HepG2 (cell line): Measurements from ENCODE around the gene MPV17L2. TPM values are rescaled to one million over a fixed set of nuclear protein-coding genes. Genes with fewer than 3 reads are reported as not detected.

Experiments used
- ATAC-seq: fragments of 200-7000 bp; cut with Tn5 transposase; 3 replicates; pipeline ENCODE4 v1.9.1; 2020; ENCODE audit warnings: mild to moderate bottlenecking, moderate library complexity
- BruUV-seq: library from RNA; stranded (reverse); fragments of 400-500 nt; replicated peaks from 2 replicates; lab custom pipeline; 2021; lab: Mats Ljungman, UMichigan
- CTCF ChIA-PET: fragments of 300-600 bp; formaldehyde crosslinking; extraction: SDS; loops from one replicate; lab custom pipeline; 2021; ENCODE audit warnings: low total read pairs, inconsistent platforms, low intra/inter-chr PET ratio; lab: Yijun Ruan, JAX
- POLR2A ChIA-PET: fragments of 350-600 bp; sonication (Branson Sonifier 250); formaldehyde crosslinking; loops from one replicate; lab custom pipeline; 2020; ENCODE audit warnings: antibody characterized with exemption, inconsistent platforms; lab: Yijun Ruan, JAX
- DNase-seq: peaks from one replicate; pipeline ENCODE4 v3.0.0-alpha.2; 2015; ENCODE audit warnings: low spot score
- FAIRE-seq: peaks from 3 replicates; lab custom pipeline; 2011; peaks lifted over from hg19 to GRCh38; lab: Jason Lieb, UNC
- H2AFZ ChIP-seq: one replicate; pipeline ENCODE4 v1.6.1; 2011; ENCODE audit warnings: low read length, inconsistent platforms
- H3K27ac ChIP-seq: fragments of 300-600 bp; 3 replicates; pipeline ENCODE4 v1.8.0; 2011; ENCODE audit warnings: mixed run types, mild to moderate bottlenecking, mixed read lengths, low read length, inconsistent platforms; ENCODE audit not compliant: insufficient read depth; ENCODE audit errors: extremely low read length
- H3K27me3 ChIP-seq, 2 experiments: fragments of 200-600 bp in 1 of 2; 2 replicates in 1 of 2; 3 replicates in 1 of 2; pipeline versions ENCODE4 v1.6.0 to v1.8.0; 2011; ENCODE audit warnings: low read length in 2 of 2, mild to moderate bottlenecking in 2 of 2, moderate library complexity in 2 of 2, inconsistent platforms in 1 of 2; ENCODE audit not compliant: insufficient read depth in 2 of 2, control insufficient read depth in 1 of 2
- H3K36me3 ChIP-seq, 2 experiments: fragments of 200-600 bp in 1 of 2; replicated peaks in 1 of 2; 2 replicates in 1 of 2; 3 replicates in 1 of 2; pipeline versions ENCODE4 v1.5.1 to v1.8.0; 2011; ENCODE audit warnings: low read length in 2 of 2, inconsistent platforms in 1 of 2; ENCODE audit not compliant: insufficient read depth in 2 of 2, control insufficient read depth in 1 of 2
- H3K4me1 ChIP-seq: 2 replicates; pipeline ENCODE4 v1.5.1; 2012; ENCODE audit warnings: low read length, inconsistent platforms; ENCODE audit not compliant: insufficient read depth
- H3K4me2 ChIP-seq: 2 replicates; pipeline ENCODE4 v1.6.0; 2011; ENCODE audit warnings: low read depth, low read length, inconsistent platforms
- H3K4me3 ChIP-seq, 3 experiments: fragments of 200-600 bp in 1 of 3; sonication (generic), shearing (Covaris generic) in 1 of 3; replicated peaks in 1 of 3; 2 replicates each; pipeline ENCODE4 v1.5.1; 2011 to 2016; ENCODE audit warnings: low read length in 3 of 3, inconsistent platforms in 2 of 3, low read depth in 2 of 3, mild to moderate bottlenecking in 2 of 3, control low read depth in 1 of 3, mixed read lengths in 1 of 3; ENCODE audit not compliant: insufficient read depth in 1 of 3
- H3K79me2 ChIP-seq: one replicate; pipeline ENCODE4 v1.6.1; 2011; ENCODE audit warnings: low read length, inconsistent platforms; ENCODE audit not compliant: insufficient read depth
- H3K9ac ChIP-seq: 2 replicates; pipeline ENCODE4 v1.6.0; 2011; ENCODE audit warnings: mild to moderate bottlenecking, low read depth, low read length, inconsistent platforms; ENCODE audit not compliant: insufficient read depth
- H3K9me3 ChIP-seq: 2 replicates; pipeline ENCODE4 v1.5.1; 2012; ENCODE audit warnings: mild to moderate bottlenecking, low read length
- H4K20me1 ChIP-seq: 2 replicates; pipeline ENCODE4 v1.6.0; 2011; ENCODE audit warnings: inconsistent platforms, mild to moderate bottlenecking, low read length, moderate library complexity; ENCODE audit not compliant: insufficient read depth
- HDAC2 ChIP-seq: sonication (generic); formaldehyde crosslinking; IDR thresholded peaks from 2 replicates; pipeline ENCODE4 v1.4.0; 2020; ENCODE audit warnings: missing genetic modification reagents
- HMG20B ChIP-seq: conservative IDR thresholded peaks from 2 replicates; pipeline ENCODE4 v1.6.1; 2016; ENCODE audit warnings: missing genetic modification reagents, missing compliant biosample characterization
- KLF15 ChIP-seq: sonication (generic); formaldehyde crosslinking; IDR thresholded peaks from 2 replicates; pipeline ENCODE4 v1.8.1; 2023; ENCODE audit warnings: borderline replicate concordance, mild to moderate bottlenecking, inconsistent platforms, missing genetic modification reagents, mixed read lengths
- NR1H2 ChIP-seq: sonication (generic); formaldehyde crosslinking; IDR thresholded peaks from 2 replicates; pipeline ENCODE4 v1.8.1; 2022; ENCODE audit warnings: low read depth, missing genetic modification reagents, borderline replicate concordance
- RARA ChIP-seq: IDR thresholded peaks from 2 replicates; pipeline ENCODE4 v1.6.1; 2016; ENCODE audit warnings: missing genetic modification reagents, missing compliant biosample characterization
- ZNF121 ChIP-seq: sonication (generic); formaldehyde crosslinking; IDR thresholded peaks from 2 replicates; pipeline ENCODE4 v1.5.0; 2020; ENCODE audit warnings: mild to moderate bottlenecking, missing genetic modification reagents
- ZNF34 ChIP-seq: sonication (generic); formaldehyde crosslinking; IDR thresholded peaks from 2 replicates; pipeline ENCODE4 v1.4.0; 2020; ENCODE audit warnings: mild to moderate bottlenecking, missing genetic modification reagents, borderline replicate concordance
- ZNF431 ChIP-seq: sonication (generic); formaldehyde crosslinking; IDR thresholded peaks from 2 replicates; pipeline ENCODE4 v1.9.0; 2022; ENCODE audit warnings: missing genetic modification reagents, low read depth, mild to moderate bottlenecking, borderline replicate concordance
- ZNF577 ChIP-seq: sonication (generic); formaldehyde crosslinking; IDR thresholded peaks from 2 replicates; pipeline ENCODE4 v1.4.0; 2020; ENCODE audit warnings: mild to moderate bottlenecking, low read depth, missing genetic modification reagents, borderline replicate concordance
- ZNF614 ChIP-seq: IDR thresholded peaks from 2 replicates; pipeline ENCODE4 v1.6.1; 2018; ENCODE audit warnings: missing biosample characterization, missing genetic modification reagents, inconsistent platforms, borderline replicate concordance
- ZNF724P ChIP-seq: sonication (generic); formaldehyde crosslinking; IDR thresholded peaks from 2 replicates; pipeline ENCODE4 v1.8.0; 2022; ENCODE audit warnings: missing genetic modification reagents, borderline replicate concordance
- ZNF749 ChIP-seq: sonication (generic); formaldehyde crosslinking; IDR thresholded peaks from 2 replicates; pipeline ENCODE4 v1.8.0; 2022; ENCODE audit warnings: mild to moderate bottlenecking, missing genetic modification reagents, moderate library complexity, borderline replicate concordance
- ZNF772 ChIP-seq: sonication (generic); formaldehyde crosslinking; IDR thresholded peaks from 2 replicates; pipeline ENCODE4 v1.5.0; 2020; ENCODE audit warnings: mild to moderate bottlenecking, missing genetic modification reagents
- ZNF776 ChIP-seq: sonication (generic); formaldehyde crosslinking; IDR thresholded peaks from 2 replicates; pipeline ENCODE4 v1.4.0; 2020; ENCODE audit warnings: mild to moderate bottlenecking, missing genetic modification reagents
- ZSCAN20 ChIP-seq: sonication (generic); formaldehyde crosslinking; IDR thresholded peaks from 2 replicates; pipeline ENCODE4 v1.4.0; 2020; ENCODE audit warnings: missing genetic modification reagents, mild to moderate bottlenecking, borderline replicate concordance
- WGBS: methylation state at CpG from one replicate; pipeline ENCODE4 v1.1.6; 2017; ENCODE audit warnings: low lambda C conversion rate; 5-methylcytosine and 5-hydroxymethylcytosine counted together
- in situ Hi-C: cut with HindIII; loops from 2 replicates; pipeline ENCODE4 v1.10.0; 2017; ENCODE audit warnings: low pct_unique_long_range_greater_than_20kb; ENCODE audit not compliant: extremely low pct_ligation_motif_present
- intact Hi-C: fragments of 100-400 bp; cut with micrococcal nuclease; formaldehyde crosslinking; loops from one replicate; pipeline ENCODE4 v1.10.0; 2022; ENCODE audit not compliant: unreplicated experiment
- polyA plus RNA-seq, 8 experiments: library from polyadenylated mRNA; depleted of rRNA in 3 of 8; stranded (reverse) in 7 of 8; unstranded in 1 of 8; fragments of >200 nt; fragmentation: Illumina TruSeq in 4 of 8; extraction: Trizol in 4 of 8; gene quantifications; 2 replicates each; pipeline versions ENCODE4 v1.2.1 to v1.2.3, GENCODE V29; 2011 to 2016; ENCODE audit warnings: low read depth in 4 of 8, missing spikeins in 1 of 8, mixed read lengths in 1 of 8; ENCODE audit not compliant: insufficient read depth in 1 of 8
- total RNA-seq, 5 experiments: library from RNA; depleted of rRNA; stranded (reverse); fragments of >200 nt; fragmentation: Illumina TruSeq; extraction: Trizol; gene quantifications; 2 replicates each; pipeline ENCODE4 v1.2.3, GENCODE V29; 2016; ENCODE audit warnings: low read depth in 1 of 5
- TF ChIP-seq, protein P1 (sequence below): sonication (generic); formaldehyde crosslinking; IDR thresholded peaks from 2 replicates; pipeline ENCODE4 v1.4.0; 2020; ENCODE audit warnings: missing genetic modification reagents
- TF ChIP-seq, protein P2 (sequence below): sonication (generic); formaldehyde crosslinking; IDR thresholded peaks from 2 replicates; pipeline ENCODE4 v1.5.1; 2020; ENCODE audit warnings: missing genetic modification reagents, mild to moderate bottlenecking, borderline replicate concordance

Gene MPV17L2
- total and polyA plus RNA-seq, 2 of the 13 experiments (the other 11 are each of a cell fraction or from before 2014, with no cell fraction given): 13.6 to 16.7 TPM

DNA sequence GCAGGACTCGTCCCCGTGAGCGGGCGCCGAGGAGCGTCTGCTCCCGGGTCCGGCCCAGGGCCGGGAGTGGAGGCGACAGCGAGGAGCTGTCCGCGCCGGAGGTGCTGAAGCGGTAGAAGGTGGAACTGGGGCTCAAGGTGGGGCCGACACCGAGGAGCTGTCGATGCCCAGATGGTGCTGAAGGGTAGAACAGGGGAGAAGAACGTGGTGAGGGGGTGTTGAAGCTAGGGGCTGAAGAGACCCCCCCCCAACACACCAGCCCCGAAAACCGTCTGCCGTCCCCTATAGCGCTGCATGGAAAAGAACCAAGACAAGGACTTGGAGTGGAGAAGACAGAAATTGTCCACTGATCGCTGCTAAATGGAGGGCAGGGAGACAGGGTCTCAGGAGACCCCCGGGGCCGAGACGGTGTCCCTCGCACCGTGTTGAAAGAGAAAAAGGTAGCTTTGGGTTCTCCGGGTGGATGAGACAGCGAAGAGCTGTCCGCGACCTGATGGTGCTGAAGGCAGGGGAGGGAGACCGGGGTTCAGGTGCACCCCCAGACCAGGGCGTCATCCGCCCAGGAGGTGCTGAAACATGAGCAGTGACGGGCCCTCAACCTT is 40.3 kb downstream of the MPV17L2 start:
- H3K4me2 ChIP-seq: peak overlapping the region; percentile 12; the same call in 1 of the 2 replicates
- no peaks in the 10 kb centered on the region for H3K79me2 ChIP-seq
- in situ Hi-C loops: no loop called here
- ATAC-seq (peak; percentile 84), DNase-seq (peak; percentile 39), FAIRE-seq (no peak)
- no peak overlapping the region for H3K9ac ChIP-seq
- no TSS peak for BruUV-seq
- H3K9me3 ChIP-seq: no peaks in the 10 kb centered on the region
- CTCF ChIA-PET: interaction anchor here (0.9 kb wide), 1 partner anchor 120 kb away, joined by 3 read pairs; no protein-coding TSS in a partner anchor
- POLR2A ChIA-PET: interaction anchor here (0.6 to 1.3 kb wide), 3 partner anchors 9 to 49 kb away, joined by 3 to 5 read pairs (median 3); partner anchors contain the start of gene MPV17L2
- WGBS: 25% methylated on average over 34 of the region's 37 CpGs
- intact Hi-C loops: no loop called here
- H3K36me3 ChIP-seq: no peaks in the 10 kb centered on the region
- no peak overlapping the region; a peak in 1 of 6 replicates for H3K4me3 ChIP-seq
- H3K4me1 ChIP-seq: peaks cover 20% of the 10 kb centered on the region
- peaks cover 0 to 4% of the 10 kb centered on the region in 2 experiments; a peak in 2 of 5 replicates for H3K27me3 ChIP-seq
- H2AFZ ChIP-seq: no peak overlapping the region
- H3K27ac ChIP-seq: no peak overlapping the region
- H4K20me1 ChIP-seq: no peaks in the 10 kb centered on the region; the same call in 1 of the 2 replicates
- TF ChIP-seq, protein P1, sequence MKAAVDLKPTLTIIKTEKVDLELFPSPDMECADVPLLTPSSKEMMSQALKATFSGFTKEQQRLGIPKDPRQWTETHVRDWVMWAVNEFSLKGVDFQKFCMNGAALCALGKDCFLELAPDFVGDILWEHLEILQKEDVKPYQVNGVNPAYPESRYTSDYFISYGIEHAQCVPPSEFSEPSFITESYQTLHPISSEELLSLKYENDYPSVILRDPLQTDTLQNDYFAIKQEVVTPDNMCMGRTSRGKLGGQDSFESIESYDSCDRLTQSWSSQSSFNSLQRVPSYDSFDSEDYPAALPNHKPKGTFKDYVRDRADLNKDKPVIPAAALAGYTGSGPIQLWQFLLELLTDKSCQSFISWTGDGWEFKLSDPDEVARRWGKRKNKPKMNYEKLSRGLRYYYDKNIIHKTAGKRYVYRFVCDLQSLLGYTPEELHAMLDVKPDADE (CRISPR knock-in tag): 0 out of 2 replicates have a peak, but pooled peaks have one; percentile 93
- TF ChIP-seq RARA (CRISPR knock-in tag): peak; percentile 71
- no peak for TF ChIP-seq NR1H2 (CRISPR knock-in tag)
- peak; percentile 92; the same call in 1 of the 2 replicates for TF ChIP-seq ZNF772 (CRISPR knock-in tag)
- peak; percentile 36; the same call in 1 of the 2 replicates for TF ChIP-seq ZNF121 (CRISPR knock-in tag)
- TF ChIP-seq HDAC2: peak; percentile 77
- TF ChIP-seq ZNF749: peak; percentile 76; the same call in 1 of the 2 replicates
- TF ChIP-seq ZNF776 (CRISPR knock-in tag): peak; percentile 92; the same call in 1 of the 2 replicates
- TF ChIP-seq, protein P2, sequence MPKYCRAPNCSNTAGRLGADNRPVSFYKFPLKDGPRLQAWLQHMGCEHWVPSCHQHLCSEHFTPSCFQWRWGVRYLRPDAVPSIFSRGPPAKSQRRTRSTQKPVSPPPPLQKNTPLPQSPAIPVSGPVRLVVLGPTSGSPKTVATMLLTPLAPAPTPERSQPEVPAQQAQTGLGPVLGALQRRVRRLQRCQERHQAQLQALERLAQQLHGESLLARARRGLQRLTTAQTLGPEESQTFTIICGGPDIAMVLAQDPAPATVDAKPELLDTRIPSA (CRISPR knock-in tag): 0 out of 2 replicates have a peak, but pooled peaks have one; percentile 22
- TF ChIP-seq ZNF577: peak; percentile 76; the same call in 1 of the 2 replicates
- peak; percentile 86; the same call in 1 of the 2 replicates for TF ChIP-seq ZNF614 (CRISPR knock-in tag)
- TF ChIP-seq ZNF724P (CRISPR knock-in tag): no peak
- peak; percentile 76; the same call in 1 of the 2 replicates for TF ChIP-seq ZSCAN20
- no peak for TF ChIP-seq ZNF34 (CRISPR knock-in tag)
- TF ChIP-seq ZNF431 (CRISPR knock-in tag): peak; percentile 84
- peak; percentile 42; the same call in 1 of the 2 replicates for TF ChIP-seq HMG20B
- TF ChIP-seq KLF15 (CRISPR knock-in tag): peak; percentile 70; the same call in 1 of the 2 replicates
